RWPE2 (cell line): ENCODE data around the gene HOXD8.

ENCODE experiments used
- ATAC-seq: fragments of 200-7000 bp; cut with Tn5 transposase; 3 replicates; pipeline ENCODE4 v1.9.1; 2021; ENCODE audit warnings: low read depth
- DNase-seq: peaks from one replicate; pipeline ENCODE4 v3.0.0-alpha.2; 2020; ENCODE audit warnings: low spot score
- H3K27ac ChIP-seq: fragments of 450-650 bp; 2 replicates; pipeline ENCODE4 v1.5.1; 2017; ENCODE audit warnings: mild to moderate bottlenecking; ENCODE audit not compliant: poor library complexity, severe bottlenecking
- H3K27me3 ChIP-seq: fragments of 250-450 bp; sonication (Bioruptor Pico); 2 replicates; pipeline ENCODE4 v1.5.1; 2021; ENCODE audit warnings: mild to moderate bottlenecking, moderate library complexity; ENCODE audit not compliant: insufficient read depth, poor library complexity, severe bottlenecking
- H3K36me3 ChIP-seq: fragments of 250-450 bp; sonication (Bioruptor Pico); 2 replicates; pipeline ENCODE4 v1.5.1; 2020; ENCODE audit warnings: low read depth, mild to moderate bottlenecking, moderate library complexity
- H3K4me1 ChIP-seq: fragments of 250-450 bp; sonication (Bioruptor Pico); 2 replicates; pipeline ENCODE4 v1.5.1; 2021; ENCODE audit warnings: mild to moderate bottlenecking, moderate library complexity; ENCODE audit not compliant: insufficient read depth, poor library complexity, severe bottlenecking
- H3K4me3 ChIP-seq: fragments of 250-450 bp; sonication (Bioruptor Pico); 2 replicates; pipeline ENCODE4 v1.5.1; 2021; ENCODE audit warnings: mild to moderate bottlenecking, moderate library complexity; ENCODE audit not compliant: severe bottlenecking
- H3K9me3 ChIP-seq: fragments of 250-450 bp; sonication (Bioruptor Pico); 2 replicates; pipeline ENCODE4 v1.5.1; 2021; ENCODE audit warnings: mild to moderate bottlenecking, moderate library complexity; ENCODE audit not compliant: severe bottlenecking
- CTCF ChIP-seq: fragments of 450-650 bp; IDR thresholded peaks from one replicate; pipeline ENCODE4 v1.5.1; 2017; ENCODE audit warnings: mild to moderate bottlenecking, moderate library complexity; ENCODE audit not compliant: poor library complexity, severe bottlenecking

HOXD8 gene

GRCh38 chr2:176155356-176156044 is 26.0 kb downstream of the HOXD8 start:
- no peak for TF ChIP-seq CTCF

GRCh38 chr2:176156301-176156806 is 26.8 kb downstream of the HOXD8 start:
- no peaks in the 10 kb centered on the region for H3K4me1 ChIP-seq
- ATAC-seq (no peak), DNase-seq (no peak)
- no peak for TF ChIP-seq CTCF
- H3K27me3 ChIP-seq: peaks cover 31% of the 10 kb centered on the region
- H3K9me3 ChIP-seq: no peaks in the 10 kb centered on the region
- no peaks in the 10 kb centered on the region for H3K36me3 ChIP-seq
- no peak overlapping the region for H3K4me3 ChIP-seq
- no peak overlapping the region for H3K27ac ChIP-seq

More at GRCh38 chr2:176155356-176156044, 26.0 kb downstream of the HOXD8 start:
- H3K4me1 ChIP-seq: no peaks in the 10 kb centered on the region
- DNase-seq (no peak), ATAC-seq (no peak)
- H3K36me3 ChIP-seq: no peaks in the 10 kb centered on the region
- peaks cover 23% of the 10 kb centered on the region for H3K27me3 ChIP-seq
- H3K4me3 ChIP-seq: no peak overlapping the region
- H3K9me3 ChIP-seq: no peaks in the 10 kb centered on the region
- no peak overlapping the region for H3K27ac ChIP-seq

GRCh38 chr2:176156807-176157498 is 27.4 kb downstream of the HOXD8 start, which contains the start of gene HOXD3:
TSS of gene HOXD3 (plus strand) at chr2:176157307. CDS start at chr2:176169115, 11,808 bp downstream.
- peaks cover 37% of the 10 kb centered on the region for H3K27me3 ChIP-seq
- no peaks in the 10 kb centered on the region for H3K9me3 ChIP-seq
- TF ChIP-seq CTCF: no peak
- no peaks in the 10 kb centered on the region for H3K4me1 ChIP-seq
- H3K36me3 ChIP-seq: no peaks in the 10 kb centered on the region
- ATAC-seq (no peak), DNase-seq (no peak)
- H3K4me3 ChIP-seq: peak within 1 kb of the TSS; percentile 13
- H3K27ac ChIP-seq: no peak within 1 kb of the TSS

- TF ChIP-seq CTCF: no peak
- no peaks in the 10 kb centered on the region for H3K9me3 ChIP-seq
- DNase-seq (no peak), ATAC-seq (no peak)
- H3K4me1 ChIP-seq: no peaks in the 10 kb centered on the region
- no peak overlapping the region for H3K27ac ChIP-seq
- no peaks in the 10 kb centered on the region for H3K36me3 ChIP-seq
- peak overlapping the region; percentile 13 for H3K4me3 ChIP-seq
- H3K27me3 ChIP-seq: peaks cover 44% of the 10 kb centered on the region
Measured at GRCh38 chr2:176157499-176158185, 28.1 kb downstream of the HOXD8 start.
